ENCODE data around the gene ATG4C. TPM values are rescaled to one million over a fixed set of nuclear protein-coding genes. Genes with fewer than 3 reads are reported as not detected.
A peak's percentile ranks its signal among the peaks of the same experiment; 100 is the strongest.

ATG4C gene
- total and polyA plus RNA-seq, 2 experiments from 2014 or later: 6.2 to 11.7 TPM

GRCh38 chr1:62744611-62745577 lies 39.0 kb upstream of the ATG4C start:
- 27 to 28% methylated on average over 3 of the region's 3 CpGs for WGBS, 2 experiments (ENCODE audit: low coverage in 1 of 2, low lambda C conversion rate in 2 of 2, missing lambda C conversion rate in 2 of 2)
- Histone ChIP-seq H4K20me1 (ENCODE audit: insufficient read depth) (no peaks in the 10 kb centered on the region; the same call in 1 of the 2 replicates), H3K27me3 (replicated peaks; ENCODE audit: insufficient read depth) (no peaks in the 10 kb centered on the region), H3K4me2 (ENCODE audit: unreplicated experiment) (no peak overlapping the region), H3K9me3 (ENCODE audit: low read depth) (no peaks in the 10 kb centered on the region), H3K36me3 (ENCODE audit: low read depth) (no peaks in the 10 kb centered on the region), H3K9ac (no peak overlapping the region), H3K4me3 (no peak overlapping the region), H2AFZ (peak overlapping the region; percentile 40), H3K4me1 (ENCODE audit: insufficient read depth) (peaks cover 12% of the 10 kb centered on the region), H3K9me2 (ENCODE audit: insufficient read depth) (no peaks in the 10 kb centered on the region), H3F3A (ENCODE audit: insufficient read depth) (0 out of 2 replicates have a peak, but pooled peaks cover 12% of the 10 kb centered on the region), H3K27ac (no peak overlapping the region), H3K79me2 (ENCODE audit: insufficient read depth) (no peaks in the 10 kb centered on the region)
- TF ChIP-seq EZH2phosphoT487 (IDR thresholded peaks at IDR 0.05; ENCODE audit: insufficient read depth, low read depth) (no peak), EZH2 (IDR thresholded peaks at IDR 0.05; ENCODE audit: insufficient read depth, poor library complexity, severe bottlenecking) (no peak)
- DNase-seq: no peak
- in situ Hi-C loops (cut with MboI): loop anchor here (10.0 kb wide), 1 partner anchor 240 kb away; no protein-coding TSS in a partner anchor

GRCh38 chr1:62746086-62746808 lies 37.7 kb upstream of the ATG4C start:
- in situ Hi-C loops (cut with MboI): loop anchor here (10.0 kb wide), 1 partner anchor 241 kb away; no protein-coding TSS in a partner anchor
- H4K20me1 ChIP-seq (ENCODE audit: insufficient read depth): no peaks in the 10 kb centered on the region
- no peaks in the 10 kb centered on the region for H3K36me3 ChIP-seq (ENCODE audit: low read depth)
- H3K4me3 ChIP-seq: peak overlapping the region; percentile 74
- peak overlapping the region; percentile 66 for H3K9ac ChIP-seq
- WGBS, 2 experiments (ENCODE audit: low coverage in 1 of 2, low lambda C conversion rate in 2 of 2, missing lambda C conversion rate in 2 of 2): 21 to 23% methylated on average over 12 of the region's 12 CpGs
- TF ChIP-seq EZH2 (IDR thresholded peaks at IDR 0.05; ENCODE audit: insufficient read depth, poor library complexity, severe bottlenecking) (no peak), EZH2phosphoT487 (IDR thresholded peaks at IDR 0.05; ENCODE audit: insufficient read depth, low read depth) (no peak)
- H3K9me3 ChIP-seq (ENCODE audit: low read depth): no peaks in the 10 kb centered on the region
- H3K27ac ChIP-seq: peak overlapping the region; percentile 24; the same call in 1 of the 2 replicates
- no peaks in the 10 kb centered on the region for H3K9me2 ChIP-seq (ENCODE audit: insufficient read depth)
- 0 out of 2 replicates have a peak, but pooled peaks cover 12% of the 10 kb centered on the region for H3F3A ChIP-seq (ENCODE audit: insufficient read depth)
- H3K4me2 ChIP-seq (ENCODE audit: unreplicated experiment): peak overlapping the region; percentile 84
- peak overlapping the region; percentile 95 for H2AFZ ChIP-seq
- peaks cover 19% of the 10 kb centered on the region for H3K4me1 ChIP-seq (ENCODE audit: insufficient read depth)
- no peaks in the 10 kb centered on the region for H3K79me2 ChIP-seq (ENCODE audit: insufficient read depth)
- DNase-seq: peak; percentile 81
- H3K27me3 ChIP-seq (replicated peaks; ENCODE audit: insufficient read depth): no peaks in the 10 kb centered on the region

GRCh38 chr1:62746809-62747138 lies 37.2 kb upstream of the ATG4C start:
- no peak overlapping the region for H2AFZ ChIP-seq
- no peak for DNase-seq
- no peaks in the 10 kb centered on the region for H3K9me3 ChIP-seq (ENCODE audit: low read depth)
- H3K79me2 ChIP-seq (ENCODE audit: insufficient read depth): no peaks in the 10 kb centered on the region
- no peak overlapping the region for H3K9ac ChIP-seq
- WGBS, 2 experiments (ENCODE audit: low coverage in 1 of 2, low lambda C conversion rate in 2 of 2, missing lambda C conversion rate in 2 of 2): 59 to 61% methylated on average over 3 of the region's 3 CpGs
- 0 out of 2 replicates have a peak, but pooled peaks cover 12% of the 10 kb centered on the region for H3F3A ChIP-seq (ENCODE audit: insufficient read depth)
- TF ChIP-seq EZH2 (IDR thresholded peaks at IDR 0.05; ENCODE audit: insufficient read depth, poor library complexity, severe bottlenecking): no peak
- TF ChIP-seq EZH2phosphoT487 (IDR thresholded peaks at IDR 0.05; ENCODE audit: insufficient read depth, low read depth): no peak
- H3K4me1 ChIP-seq (ENCODE audit: insufficient read depth): peaks cover 20% of the 10 kb centered on the region
- no peaks in the 10 kb centered on the region for H3K27me3 ChIP-seq (replicated peaks; ENCODE audit: insufficient read depth)
- H3K27ac ChIP-seq: no peak overlapping the region
- H3K36me3 ChIP-seq (ENCODE audit: low read depth): no peaks in the 10 kb centered on the region
- H4K20me1 ChIP-seq (ENCODE audit: insufficient read depth): no peaks in the 10 kb centered on the region
- no peak overlapping the region for H3K4me2 ChIP-seq (ENCODE audit: unreplicated experiment)
- no peak overlapping the region for H3K4me3 ChIP-seq
- in situ Hi-C loops (cut with MboI): loop anchor here (10.0 kb wide), 1 partner anchor 242 kb away; no protein-coding TSS in a partner anchor
- no peaks in the 10 kb centered on the region for H3K9me2 ChIP-seq (ENCODE audit: insufficient read depth)

Measured in GM23248 (cell line).